KOPT-K1 (cell line): ENCODE measurements around the gene C2orf49.
A peak's percentile ranks its signal among the peaks of the same experiment; 100 is the strongest.

Source experiments
- H3K27ac ChIP-seq: fragments of 200-600 bp; sonication (generic); 2 replicates; pipeline ENCODE4 v1.5.1; 2016; ENCODE audit warnings: antibody characterized with exemption, mild to moderate bottlenecking, low read depth, low read length; ENCODE audit not compliant: poor library complexity, severe bottlenecking
- H3K36me3 ChIP-seq: fragments of 200-600 bp; sonication (generic); 2 replicates; pipeline ENCODE4 v1.5.1; 2017; ENCODE audit warnings: antibody characterized with exemption, mild to moderate bottlenecking, low read length, moderate library complexity; ENCODE audit not compliant: insufficient read depth
- H3K9me3 ChIP-seq: fragments of 200-600 bp; sonication (generic); 2 replicates; pipeline ENCODE4 v1.5.1; 2017; ENCODE audit warnings: antibody characterized with exemption, low read length, mild to moderate bottlenecking; ENCODE audit not compliant: insufficient read depth, poor library complexity, severe bottlenecking

C2orf49 gene

GRCh38 chr2:105364436-105365139, 27.2 kb downstream of the C2orf49 start:
- no peaks in the 10 kb centered on the region for H3K9me3 ChIP-seq
- H3K27ac ChIP-seq, result peak overlapping the region; percentile 13
- peaks cover 6% of the 10 kb centered on the region for H3K36me3 ChIP-seq

GRCh38 chr2:105365206-105365605, 27.9 kb downstream of the C2orf49 start:
- Histone ChIP-seq H3K36me3 (peaks cover under 1% of the 10 kb centered on the region; the same call in 1 of the 2 replicates), H3K27ac (peak overlapping the region; percentile 13)

GRCh38 chr2:105368759-105369408, 31.5 kb downstream of the C2orf49 start:
- Histone ChIP-seq H3K36me3 (no peaks in the 10 kb centered on the region; the same call in 1 of the 2 replicates), H3K27ac (no peak overlapping the region), H3K9me3 (no peaks in the 10 kb centered on the region)

More at GRCh38 chr2:105365206-105365605, 27.9 kb downstream of the C2orf49 start:
- no peaks in the 10 kb centered on the region for H3K9me3 ChIP-seq

- no peaks in the 10 kb centered on the region for H3K9me3 ChIP-seq
- no peak overlapping the region for H3K27ac ChIP-seq
- no peaks in the 10 kb centered on the region; the same call in 1 of the 2 replicates for H3K36me3 ChIP-seq
Observed at GRCh38 chr2:105369777-105370690, 32.7 kb downstream of the C2orf49 start.

- no peaks in the 10 kb centered on the region; the same call in 1 of the 2 replicates for H3K36me3 ChIP-seq
- H3K9me3 ChIP-seq, result no peaks in the 10 kb centered on the region
- no peak overlapping the region for H3K27ac ChIP-seq
Observed at GRCh38 chr2:105371156-105371555, 33.8 kb downstream of the C2orf49 start.

- Histone ChIP-seq H3K27ac (no peak overlapping the region), H3K36me3 (no peaks in the 10 kb centered on the region; the same call in 1 of the 2 replicates), H3K9me3 (no peaks in the 10 kb centered on the region)
Observed at GRCh38 chr2:105371810-105372209, 34.5 kb downstream of the C2orf49 start.

- Histone ChIP-seq H3K36me3 (no peaks in the 10 kb centered on the region; the same call in 1 of the 2 replicates), H3K9me3 (no peaks in the 10 kb centered on the region), H3K27ac (no peak overlapping the region)
Observed at GRCh38 chr2:105373344-105373781, 36.0 kb downstream of the C2orf49 start.

- no peak overlapping the region for H3K27ac ChIP-seq
- H3K9me3 ChIP-seq, result no peaks in the 10 kb centered on the region
- H3K36me3 ChIP-seq, result no peaks in the 10 kb centered on the region; the same call in 1 of the 2 replicates
Observed at GRCh38 chr2:105373895-105374401, 36.6 kb downstream of the C2orf49 start.

- Histone ChIP-seq H3K9me3 (no peaks in the 10 kb centered on the region), H3K27ac (no peak overlapping the region), H3K36me3 (no peaks in the 10 kb centered on the region; the same call in 1 of the 2 replicates)
Observed at GRCh38 chr2:105375001-105375561, 37.7 kb downstream of the C2orf49 start.

GRCh38 chr2:105376010-105376409, 38.7 kb downstream of the C2orf49 start:
- H3K27ac ChIP-seq, result no peak overlapping the region
- no peaks in the 10 kb centered on the region for H3K36me3 ChIP-seq
- H3K9me3 ChIP-seq, result no peaks in the 10 kb centered on the region

GRCh38 chr2:105376789-105377240, 39.5 kb downstream of the C2orf49 start:
- Histone ChIP-seq H3K36me3 (no peaks in the 10 kb centered on the region), H3K27ac (no peak overlapping the region), H3K9me3 (no peaks in the 10 kb centered on the region)

GRCh38 chr2:105377871-105378270, 40.5 kb downstream of the C2orf49 start:
- H3K9me3 ChIP-seq, result no peaks in the 10 kb centered on the region
- H3K36me3 ChIP-seq, result no peaks in the 10 kb centered on the region
- no peak overlapping the region for H3K27ac ChIP-seq

GRCh38 chr2:105378276-105378840, 41.0 kb downstream of the C2orf49 start:
- Histone ChIP-seq H3K27ac (no peak overlapping the region), H3K9me3 (no peaks in the 10 kb centered on the region), H3K36me3 (no peaks in the 10 kb centered on the region)

- Histone ChIP-seq H3K36me3 (no peaks in the 10 kb centered on the region), H3K27ac (no peak overlapping the region), H3K9me3 (no peaks in the 10 kb centered on the region)
Observed at GRCh38 chr2:105378921-105379383, 41.6 kb downstream of the C2orf49 start.
